WTC11 (cell line): ENCODE measurements around the gene PTPN1.

ENCODE experiments used
- NR1H2 ChIP-seq: sonication (generic); formaldehyde crosslinking; IDR thresholded peaks from 2 replicates; pipeline ENCODE4 v1.9.0; 2021; ENCODE audit warnings: mild to moderate bottlenecking, moderate library complexity, missing genetic modification reagents
- TCF7 ChIP-seq: sonication (generic); formaldehyde crosslinking; IDR thresholded peaks from 2 replicates; pipeline ENCODE4 v1.8.0; 2022; ENCODE audit warnings: mild to moderate bottlenecking, low read depth, missing genetic modification reagents, moderate library complexity
- TF ChIP-seq, protein P1 (sequence below): fragments of 200-600 bp; IDR thresholded peaks from 2 replicates; pipeline ENCODE4 v1.8.0; 2022; ENCODE audit warnings: antibody characterized with exemption

DNA sequence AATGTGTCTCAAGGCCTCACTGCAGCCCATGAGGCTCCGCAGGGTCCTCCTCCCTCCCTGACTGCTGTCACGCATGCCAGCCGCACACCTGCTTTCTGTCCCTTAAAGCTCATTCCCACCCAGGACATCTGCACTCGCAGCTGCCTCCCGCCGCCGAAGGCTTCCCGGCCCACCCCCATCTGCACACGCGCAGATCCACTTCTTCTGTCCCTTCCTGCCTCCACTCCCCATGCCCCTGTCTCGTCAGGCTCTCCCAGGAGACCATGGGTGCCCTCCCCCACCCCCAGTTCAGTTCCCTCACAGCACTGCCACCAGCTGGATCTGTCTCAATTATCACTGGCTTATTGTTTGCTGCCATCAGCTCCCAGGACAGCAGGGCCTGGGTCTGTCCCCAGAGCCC, 118.1 kb downstream of the PTPN1 start:
- TF ChIP-seq, protein P1, sequence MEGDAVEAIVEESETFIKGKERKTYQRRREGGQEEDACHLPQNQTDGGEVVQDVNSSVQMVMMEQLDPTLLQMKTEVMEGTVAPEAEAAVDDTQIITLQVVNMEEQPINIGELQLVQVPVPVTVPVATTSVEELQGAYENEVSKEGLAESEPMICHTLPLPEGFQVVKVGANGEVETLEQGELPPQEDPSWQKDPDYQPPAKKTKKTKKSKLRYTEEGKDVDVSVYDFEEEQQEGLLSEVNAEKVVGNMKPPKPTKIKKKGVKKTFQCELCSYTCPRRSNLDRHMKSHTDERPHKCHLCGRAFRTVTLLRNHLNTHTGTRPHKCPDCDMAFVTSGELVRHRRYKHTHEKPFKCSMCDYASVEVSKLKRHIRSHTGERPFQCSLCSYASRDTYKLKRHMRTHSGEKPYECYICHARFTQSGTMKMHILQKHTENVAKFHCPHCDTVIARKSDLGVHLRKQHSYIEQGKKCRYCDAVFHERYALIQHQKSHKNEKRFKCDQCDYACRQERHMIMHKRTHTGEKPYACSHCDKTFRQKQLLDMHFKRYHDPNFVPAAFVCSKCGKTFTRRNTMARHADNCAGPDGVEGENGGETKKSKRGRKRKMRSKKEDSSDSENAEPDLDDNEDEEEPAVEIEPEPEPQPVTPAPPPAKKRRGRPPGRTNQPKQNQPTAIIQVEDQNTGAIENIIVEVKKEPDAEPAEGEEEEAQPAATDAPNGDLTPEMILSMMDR = no peak
- TF ChIP-seq NR1H2 = no peak
- no peak for TF ChIP-seq TCF7 (CRISPR knock-in tag)
